HG02642 (cell line): Measurements from ENCODE around the gene B4GALT7.
"Not testable (repeated sequence)": the region's sequence is repeated elsewhere in the genome, so short reads cannot be mapped to it uniquely, and the experiment has no call there.

Source experiments
- ATAC-seq: cut with Tn5 transposase; IDR thresholded peaks from one replicate; pipeline ENCODE4 v1.9.1; 2021; ENCODE audit warnings: mild to moderate bottlenecking; ENCODE audit not compliant: unreplicated experiment, poor library complexity

The B4GALT7 gene

DNA sequence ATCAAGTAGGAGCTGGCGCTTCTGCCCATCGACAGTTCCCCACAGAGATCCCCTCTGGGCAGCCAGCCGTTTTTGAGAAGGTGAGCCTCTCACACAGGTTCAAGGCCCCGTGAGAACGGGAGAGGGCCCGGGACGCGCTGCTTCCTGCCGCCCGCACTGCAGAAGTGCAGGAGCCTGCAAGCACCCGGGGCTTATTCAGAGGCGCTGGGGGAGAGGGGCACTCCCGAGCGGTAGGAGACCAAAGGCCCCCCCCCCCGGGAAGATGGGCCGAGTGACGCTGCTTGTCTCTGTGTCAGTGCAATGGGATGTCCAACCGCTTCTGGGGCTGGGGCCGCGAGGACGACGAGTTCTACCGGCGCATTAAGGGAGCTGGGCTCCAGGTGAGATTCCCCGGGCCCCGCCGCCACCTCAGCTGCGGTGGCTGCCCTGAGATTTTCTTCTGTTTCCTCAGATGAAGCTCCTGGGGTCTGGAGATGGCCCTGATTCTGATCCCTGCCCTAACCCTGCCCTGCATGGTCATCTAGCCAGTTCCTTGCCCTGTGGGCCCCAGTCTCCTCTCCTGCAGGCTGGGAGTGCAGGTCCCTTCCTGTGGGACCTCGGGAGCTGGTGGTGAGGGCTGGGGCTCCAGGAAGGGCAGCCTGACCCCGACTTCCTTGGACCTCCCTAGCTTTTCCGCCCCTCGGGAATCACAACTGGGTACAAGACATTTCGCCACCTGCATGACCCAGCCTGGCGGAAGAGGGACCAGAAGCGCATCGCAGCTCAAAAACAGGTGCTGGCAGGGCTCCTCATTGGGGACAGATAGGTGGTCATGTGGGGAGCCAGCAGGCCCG lies 8.5 kb downstream of the B4GALT7 start:
- ATAC-seq: no peak

DNA sequence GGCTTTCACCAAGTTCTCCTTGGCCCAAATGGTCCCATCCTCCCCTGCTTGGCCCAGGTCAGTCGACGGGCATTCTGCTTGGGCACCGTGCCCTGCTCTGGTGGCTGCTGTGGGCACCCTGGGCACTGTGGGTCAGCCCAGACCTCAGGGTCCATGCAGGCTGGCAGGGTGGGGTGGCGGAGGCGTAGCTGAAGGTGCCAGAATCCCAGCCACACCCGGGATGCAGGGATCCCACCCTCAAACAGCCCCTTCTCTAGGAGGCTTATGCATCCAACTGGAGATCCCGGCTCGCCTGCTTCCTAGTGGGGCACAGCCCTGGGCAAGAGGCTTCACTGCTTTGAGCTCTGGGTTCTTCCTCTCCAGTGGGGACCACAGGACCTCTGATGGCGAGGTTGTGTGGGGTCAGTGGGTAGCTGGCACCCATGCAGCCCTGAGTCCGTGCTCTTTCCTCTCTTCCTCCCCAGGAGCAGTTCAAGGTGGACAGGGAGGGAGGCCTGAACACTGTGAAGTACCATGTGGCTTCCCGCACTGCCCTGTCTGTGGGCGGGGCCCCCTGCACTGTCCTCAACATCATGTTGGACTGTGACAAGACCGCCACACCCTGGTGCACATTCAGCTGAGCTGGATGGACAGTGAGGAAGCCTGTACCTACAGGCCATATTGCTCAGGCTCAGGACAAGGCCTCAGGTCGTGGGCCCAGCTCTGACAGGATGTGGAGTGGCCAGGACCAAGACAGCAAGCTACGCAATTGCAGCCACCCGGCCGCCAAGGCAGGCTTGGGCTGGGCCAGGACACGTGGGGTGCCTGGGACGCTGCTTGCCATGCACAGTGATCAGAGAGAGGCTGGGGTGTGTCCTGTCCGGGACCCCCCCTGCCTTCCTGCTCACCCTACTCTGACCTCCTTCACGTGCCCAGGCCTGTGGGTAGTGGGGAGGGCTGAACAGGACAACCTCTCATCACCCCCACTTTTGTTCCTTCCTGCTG lies 9.4 kb downstream of the B4GALT7 start:
- ATAC-seq: no peak

DNA sequence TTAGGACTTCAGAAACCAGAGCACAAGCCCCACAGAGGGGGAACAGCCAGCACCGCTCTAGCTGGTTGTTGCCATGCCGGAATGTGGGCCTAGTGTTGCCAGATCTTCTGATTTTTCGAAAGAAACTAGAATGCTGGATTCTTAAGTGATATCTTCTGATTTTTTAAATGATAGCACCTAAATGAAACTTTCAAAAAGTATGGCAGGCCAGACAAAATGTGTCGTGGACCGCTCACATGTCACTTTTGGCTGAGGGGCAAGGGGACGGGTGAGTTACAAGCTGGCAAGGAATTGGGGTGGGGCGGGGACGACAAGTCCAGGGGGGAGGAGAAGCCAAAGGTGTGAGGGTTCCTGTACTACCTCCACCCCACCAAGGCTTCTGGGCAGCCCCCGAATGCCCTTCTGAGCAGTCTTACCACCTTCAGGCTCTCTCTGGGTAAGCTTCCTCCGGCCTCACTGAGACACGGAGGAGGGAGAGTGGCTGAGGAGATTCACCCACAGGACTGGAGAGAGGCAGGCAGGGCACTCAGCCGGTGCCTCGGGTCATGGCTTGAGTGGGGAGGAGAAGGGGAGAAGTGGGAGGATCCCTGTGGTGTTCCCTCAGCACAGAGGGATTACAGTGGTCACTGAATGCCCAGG lies 10.3 kb downstream of the B4GALT7 start:
- ATAC-seq: no peak

DNA sequence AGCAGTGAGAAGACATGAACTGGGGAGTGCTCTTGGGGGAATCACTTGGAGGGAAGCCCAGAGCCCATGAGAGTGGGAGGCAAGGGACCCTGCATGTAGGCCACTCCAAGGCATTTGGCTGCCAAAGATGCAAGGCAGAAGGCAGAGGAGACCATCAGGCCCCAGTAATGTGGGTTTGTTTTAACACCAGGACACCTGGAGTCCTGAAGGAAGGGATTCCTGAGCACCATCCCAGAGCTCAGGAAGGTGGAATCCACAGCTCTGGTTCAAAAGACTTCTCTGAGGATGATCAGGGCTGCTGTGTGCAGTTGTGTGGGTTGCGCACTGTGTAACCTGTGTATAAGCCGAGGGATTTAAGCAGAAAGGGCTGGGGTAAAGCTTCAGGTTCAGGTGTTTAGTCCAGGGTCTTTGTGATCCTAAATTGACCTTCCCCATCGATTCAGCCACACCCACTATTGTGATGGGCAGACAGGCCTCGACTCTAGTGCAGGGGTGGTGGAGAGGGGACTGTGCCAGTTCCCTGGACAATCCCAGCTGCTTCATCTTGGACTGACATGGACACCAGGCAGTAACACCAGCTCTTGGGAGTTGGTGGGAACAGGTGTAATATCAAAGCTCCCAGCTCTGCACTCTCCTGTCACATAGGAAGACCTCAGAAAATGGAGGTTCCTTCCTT lies 11.0 kb downstream of the B4GALT7 start:
- no peak for ATAC-seq

DNA sequence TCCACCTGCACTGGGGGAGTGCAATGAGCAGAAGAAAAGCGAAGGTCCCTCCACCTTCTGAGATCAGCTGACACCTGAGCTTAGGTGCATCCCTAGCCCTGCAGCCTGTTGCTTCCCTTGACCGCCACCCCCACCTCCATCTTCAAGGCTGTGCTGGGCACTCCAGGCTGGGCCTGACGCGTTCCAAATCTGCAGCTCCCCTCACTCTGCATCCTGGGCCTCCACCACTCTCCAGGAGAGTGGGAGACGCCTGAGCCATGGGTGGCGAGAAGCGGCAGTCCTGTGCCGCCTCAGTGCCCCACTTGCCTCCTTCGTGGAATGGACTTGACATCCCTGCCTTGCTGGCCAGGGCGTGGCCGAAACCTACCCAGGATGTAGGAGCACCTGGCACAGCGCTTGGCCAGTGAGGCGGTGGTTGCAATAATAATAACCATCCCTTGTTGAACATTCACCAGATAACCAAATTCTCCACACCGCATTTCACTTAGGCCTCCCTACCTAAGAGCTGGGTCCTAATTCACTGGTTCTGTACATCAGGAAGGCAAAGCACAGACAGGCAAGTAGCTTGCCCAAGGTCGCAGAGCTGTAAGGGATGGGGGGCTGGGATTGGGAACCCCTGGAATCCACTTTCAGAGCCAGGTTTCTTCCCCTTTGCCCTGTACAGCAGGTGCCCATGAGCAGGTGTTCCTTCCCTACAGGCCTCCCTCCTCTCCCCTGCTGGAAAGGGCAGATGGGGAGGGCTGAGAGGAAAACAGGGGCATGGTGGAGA lies 11.7 kb downstream of the B4GALT7 start:
- ATAC-seq: no peak

DNA sequence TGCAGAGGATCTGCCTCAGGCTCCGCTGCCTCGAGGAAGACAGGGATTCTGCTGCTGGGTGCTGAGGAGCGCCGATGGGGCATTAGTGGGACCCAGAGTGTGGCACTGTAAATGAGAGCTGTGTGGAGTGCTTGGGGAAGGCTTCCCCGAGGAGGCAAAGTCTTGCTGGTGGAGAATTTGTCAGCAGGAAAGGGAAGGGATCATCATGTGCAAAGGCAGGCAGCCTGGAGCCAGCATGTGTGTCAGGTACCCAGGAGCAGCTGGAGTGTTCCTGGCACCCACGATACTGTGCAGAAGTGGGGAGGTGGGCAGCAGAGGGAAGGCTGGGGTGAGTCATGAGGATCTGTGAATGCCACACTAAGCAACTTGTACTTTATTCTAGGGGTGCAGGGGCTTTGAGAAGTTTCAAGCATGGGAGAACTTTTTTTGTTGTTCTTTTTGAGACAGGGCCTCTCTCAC lies 12.3 kb downstream of the B4GALT7 start:
- ATAC-seq: no peak

DNA sequence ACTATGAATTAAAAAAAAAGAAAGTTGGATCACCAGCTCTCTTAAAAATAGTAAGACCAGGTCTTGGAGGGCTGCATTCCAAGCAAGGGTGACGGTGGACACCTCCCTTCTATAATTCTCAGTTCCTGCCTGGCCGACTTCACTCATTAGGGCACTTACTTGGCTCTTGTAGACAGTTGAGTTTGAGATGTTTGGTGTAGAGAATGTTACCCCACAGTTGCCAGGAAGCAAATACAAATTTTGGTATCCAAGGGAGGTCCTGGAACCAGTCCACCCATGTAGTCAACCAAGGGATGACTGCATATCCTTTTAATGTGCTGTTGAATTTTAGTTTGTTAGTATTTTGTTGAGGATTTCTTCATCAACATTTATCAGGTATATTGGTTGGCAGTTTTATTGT lies 20.6 kb downstream of the B4GALT7 start:
- ATAC-seq: no peak

DNA sequence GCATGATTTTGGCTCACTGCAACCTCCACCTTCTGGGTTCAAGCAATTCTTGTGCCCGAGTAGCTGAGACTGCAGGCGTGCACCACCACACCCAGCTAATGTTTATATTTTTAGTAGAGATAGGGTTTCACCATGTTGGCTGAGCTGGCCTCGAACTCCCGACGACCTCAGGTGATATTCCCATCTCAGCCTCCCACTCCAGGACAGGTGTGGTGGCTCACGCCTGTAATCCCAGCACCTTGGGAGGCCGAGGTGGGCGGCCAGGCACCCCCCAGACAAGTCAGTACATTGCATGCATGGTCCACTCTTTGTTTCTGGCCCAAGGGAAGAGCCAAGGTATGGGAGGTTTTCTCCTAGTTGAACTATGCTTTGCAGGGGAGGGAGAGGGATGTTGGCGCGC lies 24.2 kb downstream of the B4GALT7 start:
- ATAC-seq: not testable (repeated sequence)

DNA sequence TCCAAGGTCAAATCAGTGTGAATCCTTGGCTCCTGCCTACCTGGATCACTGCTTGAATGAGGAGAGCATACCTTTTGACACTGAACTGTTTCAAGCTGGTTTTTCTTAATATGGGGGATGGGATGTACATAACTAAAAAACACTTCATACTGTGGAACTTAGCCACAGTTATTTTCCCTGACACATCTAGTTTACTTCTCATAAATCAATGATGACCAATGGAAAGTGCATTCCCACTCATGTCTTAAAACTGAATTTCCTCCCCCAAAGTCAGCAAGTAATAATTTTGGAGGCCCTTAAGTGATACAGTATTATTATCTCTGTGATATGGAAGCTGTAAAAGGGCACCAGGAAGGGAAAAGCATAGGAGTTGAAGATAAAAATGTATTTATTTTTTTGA lies 30.3 kb downstream of the B4GALT7 start:
- ATAC-seq: not testable (repeated sequence)

DNA sequence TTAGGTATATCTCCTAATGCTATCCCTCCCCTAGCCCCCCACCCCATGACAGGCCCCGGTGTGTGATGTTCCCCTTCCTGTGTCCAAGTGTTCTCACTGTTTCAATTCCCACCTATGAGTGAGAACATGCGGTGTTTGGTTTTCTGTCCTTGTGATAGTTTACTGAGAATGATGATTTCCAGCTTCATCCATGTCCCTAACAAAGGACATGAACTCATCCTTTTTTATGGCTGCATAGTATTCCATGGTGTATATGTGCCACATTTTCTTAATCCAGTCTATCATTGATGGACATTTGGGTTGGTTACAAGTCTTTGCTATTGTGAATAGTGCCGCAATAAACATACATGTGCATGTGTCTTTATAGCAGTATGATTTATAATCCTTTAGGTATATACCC lies 35.0 kb downstream of the B4GALT7 start:
- not testable (repeated sequence) for ATAC-seq

DNA sequence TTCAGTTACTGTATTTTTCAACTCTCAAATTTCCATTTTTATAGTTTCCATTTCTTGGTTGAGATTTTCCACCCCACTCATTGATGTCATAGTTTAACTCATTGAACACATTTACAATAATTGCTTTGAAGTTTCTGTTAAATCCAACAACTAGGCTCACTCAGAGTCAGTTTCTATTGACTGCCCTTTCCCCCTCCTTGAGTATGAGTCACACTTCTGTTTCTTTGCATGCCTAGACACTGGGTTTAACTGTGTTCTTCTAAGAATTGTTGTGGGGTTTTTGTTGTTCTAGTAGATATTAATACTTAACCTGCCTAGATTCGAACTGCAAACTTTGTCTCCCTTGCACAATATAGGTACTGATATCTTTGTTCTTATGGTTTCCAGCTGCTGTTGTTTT lies 45.5 kb downstream of the B4GALT7 start:
- ATAC-seq: not testable (repeated sequence)

DNA sequence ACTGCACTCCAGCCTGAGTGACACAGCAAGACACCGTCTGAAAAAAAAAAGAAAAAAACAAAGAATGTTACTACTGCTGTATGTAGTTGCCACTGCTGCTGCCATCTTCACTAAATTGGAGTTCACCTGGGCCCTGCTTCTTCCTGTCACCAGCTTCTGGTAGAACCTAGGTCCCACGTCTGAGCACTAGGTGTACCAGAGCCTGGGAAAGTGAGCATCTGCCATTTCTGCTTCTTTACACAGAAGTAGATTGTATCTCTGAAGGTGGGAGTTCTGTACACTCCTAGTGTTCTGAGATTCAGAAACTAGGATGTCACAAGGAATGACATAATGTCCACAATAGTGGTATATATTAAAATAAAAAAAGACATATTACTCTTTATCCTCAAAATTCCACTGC lies 51.3 kb downstream of the B4GALT7 start:
- ATAC-seq: not testable (repeated sequence)

DNA sequence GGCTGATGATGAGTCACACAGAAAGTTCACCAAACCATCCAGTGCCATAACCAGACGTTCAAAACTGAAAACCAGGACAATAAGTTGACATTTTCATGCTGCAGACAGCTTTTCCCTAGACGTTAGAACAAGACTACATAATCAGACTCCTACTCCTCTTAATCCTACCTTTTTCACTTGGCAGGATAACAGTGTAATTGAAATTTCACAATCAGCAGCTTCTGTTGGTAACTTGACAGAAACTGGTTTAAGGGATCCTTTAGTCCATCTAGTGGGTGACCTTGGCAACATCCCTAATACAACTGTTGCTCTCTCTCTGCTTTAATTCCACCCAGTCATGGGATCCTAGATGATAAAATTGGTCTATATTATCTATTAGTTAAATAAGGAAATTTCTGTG lies 57.9 kb downstream of the B4GALT7 start:
- ATAC-seq: not testable (repeated sequence)

DNA sequence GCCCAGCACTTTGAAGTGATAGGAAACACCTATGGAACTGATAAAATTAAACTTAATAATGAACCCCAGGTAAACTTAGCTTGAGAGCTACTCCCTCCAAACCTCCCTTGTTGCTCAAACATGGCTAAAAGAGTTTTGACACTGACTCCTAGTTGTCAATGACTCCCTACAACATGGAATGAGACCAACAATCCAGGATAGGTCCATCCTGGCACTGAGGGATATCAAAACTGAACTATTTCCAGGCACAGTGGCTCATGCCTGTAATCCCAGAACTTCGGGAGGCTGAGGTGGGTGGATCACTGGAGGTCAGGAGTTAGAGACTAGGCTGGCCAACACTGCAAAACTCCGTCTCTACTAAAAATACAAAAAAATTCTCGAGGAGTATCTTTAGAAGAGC lies 58.6 kb downstream of the B4GALT7 start:
- ATAC-seq: not testable (repeated sequence)
